Ramos (cell line): ENCODE results near the gene SLC16A11.
"Not testable (repeated sequence)": the region's sequence is repeated elsewhere in the genome, so short reads cannot be mapped to it uniquely, and the experiment has no call there.

Source experiments
- in situ Hi-C: fragments of 300-500 bp; cut with MboI; formaldehyde crosslinking; loops from one replicate; pipeline ENCODE4 v1.14.3; 2022; ENCODE audit warnings: low sequenced_read_pairs; ENCODE audit not compliant: unreplicated experiment

Gene SLC16A11

DNA sequence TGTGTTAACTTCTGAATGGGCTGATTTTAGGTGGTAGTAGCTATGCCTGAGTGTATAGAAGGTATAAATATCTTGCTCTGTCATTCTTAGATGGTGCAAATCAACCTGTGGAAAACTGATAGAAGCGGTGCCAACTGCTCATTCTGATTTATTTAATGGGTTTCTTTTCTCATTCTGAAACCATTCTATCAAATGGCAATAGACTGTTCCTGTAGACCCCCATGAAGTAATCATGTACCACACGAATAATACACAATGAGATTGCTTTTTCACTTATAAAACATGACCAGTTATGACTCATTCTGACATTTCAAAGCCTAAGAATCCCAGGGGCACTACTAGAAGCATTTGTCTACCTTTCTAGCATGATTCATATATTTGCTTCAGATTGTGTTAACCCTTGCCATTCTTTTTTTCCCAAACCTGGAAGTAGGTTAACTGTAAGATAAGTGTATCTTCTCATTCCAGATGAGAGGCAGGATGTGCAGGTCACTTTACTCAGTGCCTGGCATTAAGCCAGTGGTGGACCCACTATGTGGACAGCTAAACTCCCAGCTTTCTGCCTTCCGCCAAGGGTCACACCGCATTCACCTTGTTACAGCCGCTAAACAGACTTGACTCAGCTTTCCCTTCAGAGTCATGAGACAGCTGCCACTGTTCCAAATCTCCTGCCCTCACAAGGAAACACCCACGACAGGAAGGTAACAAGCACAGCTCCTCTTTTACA is 16.4 kb upstream of the SLC16A11 start:
- in situ Hi-C loops, result no loop called here

DNA sequence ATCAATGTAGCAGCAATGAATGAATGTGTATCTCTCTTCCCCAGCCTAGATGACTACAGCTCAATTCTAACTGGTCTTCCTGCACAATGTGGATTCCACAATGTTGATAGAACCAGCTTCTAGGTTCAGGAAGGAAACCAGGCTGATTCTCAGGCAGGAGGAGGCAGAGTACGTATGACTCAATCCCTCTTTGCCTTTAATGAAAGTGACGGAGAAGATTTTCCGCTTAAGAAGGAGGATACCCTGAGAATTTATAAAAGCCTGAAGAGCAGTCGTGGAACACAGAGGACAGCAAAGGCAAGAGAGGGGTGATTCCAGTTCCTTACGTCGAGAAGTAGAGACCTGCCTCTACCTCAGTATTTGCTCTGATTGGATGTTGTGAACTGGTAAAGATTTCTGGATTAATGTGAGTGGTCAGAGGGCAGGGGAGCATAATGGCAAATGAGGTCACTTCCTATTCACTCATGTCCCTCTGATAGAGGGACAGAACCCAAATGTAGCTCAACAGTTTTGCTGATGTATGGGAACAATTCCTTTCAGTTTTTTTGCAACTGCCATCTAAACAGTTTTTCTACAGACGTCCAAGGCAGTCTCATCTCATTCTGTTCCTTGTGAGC is 15.0 kb upstream of the SLC16A11 start:
- in situ Hi-C loops, result no loop called here

DNA sequence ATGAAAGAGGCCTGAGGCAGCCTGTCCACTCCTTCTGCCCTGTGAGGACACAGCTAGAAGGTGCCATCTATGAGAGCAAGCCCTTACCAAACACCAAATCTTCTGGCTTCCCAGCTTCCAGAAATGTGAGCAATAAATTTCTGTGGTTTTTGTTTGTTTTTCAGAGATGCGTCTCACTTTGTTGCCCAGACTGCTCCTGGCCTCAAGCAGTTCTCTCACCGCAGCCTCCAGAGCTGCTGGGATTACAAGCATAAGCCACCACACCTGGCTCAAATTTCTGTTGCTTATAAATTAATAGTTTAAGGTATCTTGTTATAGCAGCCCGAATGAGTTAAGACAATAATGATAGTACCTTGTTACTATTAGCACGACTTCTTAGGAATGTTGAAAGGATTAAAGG is 12.5 kb upstream of the SLC16A11 start:
- in situ Hi-C loops, result no loop called here

DNA sequence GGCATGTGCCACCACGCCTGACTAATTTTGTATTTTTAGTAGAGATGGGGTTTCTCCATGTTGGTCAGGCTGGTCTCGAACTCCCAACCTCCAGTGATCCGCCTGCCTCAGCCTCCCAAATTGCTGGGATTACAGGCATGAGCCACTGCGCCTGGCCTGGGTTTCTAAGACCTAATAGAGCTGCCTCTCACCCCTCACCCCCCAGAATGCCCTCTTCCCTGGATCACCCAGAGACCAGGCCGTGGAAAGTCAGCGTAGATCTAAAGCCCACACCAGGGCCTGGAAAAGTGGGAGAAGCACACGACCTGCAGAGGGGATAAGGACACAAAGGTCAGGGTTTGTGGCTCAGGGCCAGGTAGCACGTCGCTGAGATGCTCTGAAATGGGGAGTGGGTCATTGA is 6.7 kb upstream of the SLC16A11 start:
- in situ Hi-C loops, result loop anchor here (5.0 kb wide), 1 partner anchor 92 kb away; no protein-coding TSS in a partner anchor

- in situ Hi-C loops, result no loop called here
Measured at GRCh38 chr17:7048968-7049367, 5.1 kb upstream of the SLC16A11 start.

DNA sequence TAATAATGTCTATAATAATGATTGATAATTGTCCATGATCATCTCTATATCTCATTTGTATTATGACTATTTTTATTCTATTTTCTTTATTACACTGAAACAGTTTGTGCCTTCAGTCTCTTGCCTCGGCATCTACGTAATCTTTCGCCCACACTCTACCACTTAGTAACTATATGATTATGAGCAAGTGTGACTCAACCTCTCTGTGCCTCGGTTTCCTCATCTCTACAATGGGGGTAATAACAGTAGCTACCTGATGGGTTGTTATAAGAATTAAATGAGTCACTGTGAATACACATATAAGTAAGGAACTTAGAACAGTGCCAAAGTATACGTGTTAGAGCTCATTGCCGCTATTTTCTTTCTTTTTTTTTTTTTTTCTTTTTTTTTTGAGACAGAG is 3.7 kb upstream of the SLC16A11 start:
- in situ Hi-C loops, result no loop called here

GRCh38 chr17:7046725-7047397 is 3.0 kb upstream of the SLC16A11 start:
- in situ Hi-C loops, result not testable (repeated sequence)

DNA sequence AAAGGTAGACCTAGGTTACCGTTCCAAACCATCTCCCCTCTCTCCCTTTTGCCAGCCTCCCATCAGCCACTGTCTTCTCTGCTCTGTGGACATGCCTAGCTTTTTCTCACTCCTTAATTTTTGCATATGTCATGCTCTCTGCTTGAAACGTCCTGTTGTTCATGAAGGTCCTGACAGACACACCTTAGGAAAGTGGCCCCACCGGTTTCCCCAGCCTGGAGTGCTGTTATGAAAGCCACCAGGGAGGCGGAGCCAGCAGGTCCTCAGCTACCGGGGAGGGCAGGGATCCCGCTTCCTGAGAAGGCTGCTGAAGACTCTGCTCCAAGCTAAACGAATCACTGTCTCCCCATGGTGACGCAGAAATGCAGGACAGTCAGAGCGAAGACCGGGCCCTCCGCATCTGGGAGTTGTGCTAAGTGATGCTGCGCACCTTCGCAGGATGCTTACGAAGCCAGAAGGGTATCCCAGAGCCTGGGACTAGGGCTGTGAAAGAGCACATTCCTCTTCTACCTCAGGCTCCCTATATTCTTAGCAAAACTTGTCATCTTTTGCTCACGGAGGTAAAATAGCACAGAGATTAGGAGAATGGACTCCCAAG is 2.3 kb upstream of the SLC16A11 start:
- in situ Hi-C loops, result no loop called here

DNA sequence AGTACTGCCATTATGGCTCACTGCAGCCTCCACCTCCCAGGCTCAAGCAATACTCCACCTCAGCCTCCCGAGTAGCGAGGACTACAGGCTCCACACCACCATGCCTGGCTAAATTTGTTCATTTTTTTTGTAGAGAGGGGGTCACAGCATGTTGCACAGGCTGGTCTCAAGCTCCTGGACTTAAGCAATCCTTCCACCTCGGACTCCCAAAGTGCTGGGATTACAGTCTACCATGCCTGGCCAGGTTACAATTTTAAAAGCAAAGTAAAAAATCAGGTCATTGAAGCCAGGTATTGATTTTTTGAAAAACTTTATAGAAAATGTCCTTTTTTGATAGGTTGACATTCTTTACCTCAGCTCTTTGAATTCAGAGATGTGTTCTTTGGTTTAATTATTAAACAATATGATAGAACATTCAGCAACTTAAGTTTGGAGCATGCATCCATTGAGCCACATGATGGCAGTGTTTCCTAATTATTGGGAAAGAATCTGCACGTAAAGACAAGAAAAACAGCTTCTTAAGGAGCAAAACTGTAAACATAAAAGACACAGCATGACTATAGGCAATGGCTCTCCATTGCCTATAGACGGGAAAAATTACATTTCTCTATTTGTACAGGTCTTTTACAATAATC is 1.7 kb upstream of the SLC16A11 start:
- in situ Hi-C loops, result no loop called here

DNA sequence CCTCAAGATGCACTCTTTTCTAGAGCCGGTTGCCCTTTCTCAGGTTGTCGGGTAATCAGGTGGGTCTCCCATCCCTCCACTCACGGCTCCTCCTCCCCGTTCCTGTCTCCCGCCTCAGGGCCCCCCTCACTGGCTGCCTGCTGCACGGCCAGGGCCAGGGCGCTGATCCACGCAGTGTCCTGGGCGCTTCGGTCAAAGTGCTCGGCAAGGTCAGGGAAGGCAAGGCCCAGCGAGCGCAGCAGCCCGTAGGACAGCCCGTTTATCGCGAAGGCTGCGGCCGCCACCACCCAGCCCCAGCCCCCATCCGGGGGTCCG is 753 bp downstream of the SLC16A11 start:
- in situ Hi-C loops, result no loop called here

DNA sequence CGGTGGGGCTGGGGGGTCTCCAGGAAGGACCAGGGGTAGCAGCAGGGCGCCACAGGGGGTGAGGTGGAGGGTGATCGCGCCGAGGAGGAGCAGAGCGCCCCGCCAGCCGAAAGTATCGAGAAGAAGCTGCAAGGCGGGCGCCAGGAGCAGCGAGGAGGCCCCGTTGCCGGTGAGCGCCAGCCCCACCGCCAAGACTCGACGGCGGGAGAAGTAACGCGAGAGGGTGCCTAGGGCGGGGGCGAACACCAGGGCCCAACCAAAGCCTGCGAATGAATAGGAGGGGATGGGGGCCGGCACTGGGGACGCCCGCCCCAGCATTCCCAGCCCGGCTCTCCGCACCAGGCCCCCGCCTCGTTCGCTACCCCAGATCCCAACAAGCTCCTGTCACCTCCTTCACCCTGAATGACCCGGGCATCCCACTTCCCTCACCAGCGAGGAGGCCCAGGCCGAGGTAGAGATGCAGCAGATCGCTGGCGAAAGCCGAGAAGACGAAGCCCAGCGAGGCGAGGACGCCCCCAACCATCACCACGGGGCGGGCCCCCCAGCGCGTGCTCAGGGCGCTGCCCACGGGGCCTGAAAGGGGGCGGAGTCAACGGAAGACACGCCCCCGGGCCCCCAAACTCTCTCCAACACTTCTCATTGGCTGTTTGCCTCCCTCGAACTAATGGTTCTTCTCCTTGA is 1.3 kb downstream of the SLC16A11 start:
- in situ Hi-C loops, result no loop called here

DNA sequence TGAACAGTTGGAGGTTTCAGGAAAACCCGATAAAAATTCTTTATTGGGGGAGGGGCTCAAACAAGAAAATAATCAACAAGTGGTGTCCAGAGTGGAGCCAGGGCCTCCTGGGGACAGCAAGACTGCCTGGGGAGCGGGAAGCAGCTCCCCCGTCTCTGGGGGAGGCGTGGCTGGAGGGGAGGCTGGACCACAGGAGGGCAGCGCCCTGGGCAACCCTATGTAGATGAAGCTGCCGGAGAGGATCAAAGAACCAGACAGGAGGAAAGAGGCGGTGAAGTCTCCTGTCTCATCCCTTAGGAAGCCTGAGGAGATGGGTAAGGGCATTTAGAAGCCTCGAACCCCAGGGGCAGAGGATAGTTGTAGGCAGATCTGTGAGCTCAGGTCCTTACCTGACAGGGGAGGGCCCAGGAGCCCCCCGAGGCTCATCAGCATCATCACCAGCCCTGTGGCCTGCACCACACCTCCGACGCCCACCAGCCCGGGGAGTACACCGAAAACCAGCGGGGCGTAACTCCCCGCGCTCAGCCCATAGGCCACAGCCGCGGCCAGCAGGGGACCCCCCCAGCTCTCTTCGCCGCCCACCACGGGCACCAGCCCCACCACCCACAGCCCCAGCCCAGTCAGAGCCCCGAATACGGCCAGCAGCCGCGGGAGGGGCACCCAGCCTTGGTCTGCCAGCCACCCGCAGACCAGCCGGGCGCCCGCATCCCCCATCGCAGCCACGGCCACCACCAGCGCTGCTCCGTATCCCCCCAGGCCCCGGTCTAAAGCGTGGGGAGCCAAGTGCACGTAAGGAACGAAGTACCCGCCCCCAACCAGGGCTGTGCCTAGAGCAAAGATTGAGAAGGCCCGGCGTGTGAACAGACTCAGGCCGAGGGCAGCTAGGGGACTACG is 2.0 kb downstream of the SLC16A11 start:
- in situ Hi-C loops, result no loop called here

GRCh38 chr17:7039832-7040231 is 4.1 kb downstream of the SLC16A11 start:
- in situ Hi-C loops, result no loop called here

- in situ Hi-C loops, result no loop called here
Measured at GRCh38 chr17:7038025-7038862, 5.6 kb downstream of the SLC16A11 start.

DNA sequence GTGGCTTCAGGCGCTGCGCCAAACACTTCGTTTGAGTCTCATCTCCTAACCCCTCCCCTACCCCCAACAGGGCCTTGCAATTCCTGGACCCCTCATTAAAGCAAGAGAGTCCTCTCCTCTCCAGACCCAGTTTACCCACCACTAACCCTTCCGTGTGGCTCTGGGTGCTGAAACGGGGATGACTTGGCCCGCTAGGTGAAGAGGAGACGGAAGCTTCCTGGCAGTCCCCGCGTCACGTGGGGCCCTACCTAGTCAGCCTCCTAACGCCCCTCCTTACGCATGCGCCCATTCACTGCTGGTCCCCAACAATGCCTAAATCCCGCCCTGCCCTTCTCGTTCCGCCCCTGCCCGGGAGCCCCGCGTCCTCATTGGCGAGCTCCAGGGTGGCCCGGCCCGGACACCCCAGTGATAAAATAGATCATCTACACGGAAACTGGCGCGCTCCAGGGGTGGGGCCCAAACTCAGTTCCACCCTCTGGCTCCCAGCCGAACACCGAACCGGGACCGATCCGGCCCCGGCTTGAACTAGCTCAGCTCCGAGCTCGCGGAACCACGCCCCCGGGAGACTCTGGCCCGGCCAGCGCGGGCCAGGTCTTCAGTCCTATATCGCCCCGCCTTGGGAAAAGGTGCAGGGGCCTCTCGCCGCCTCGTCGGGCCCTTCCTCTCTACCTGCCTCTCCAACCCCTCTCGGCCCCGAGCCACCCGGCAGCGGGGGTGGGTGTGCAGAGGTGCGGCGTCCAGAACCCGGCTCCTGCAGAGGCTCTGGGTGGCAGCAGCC is 8.1 kb downstream of the SLC16A11 start, which contains the start of gene SLC16A13:
Gene SLC16A13, plus strand, starts transcription at position 425 of the 778 bp plus-strand sequence. CDS start 368 bp downstream, outside the sequence.
- in situ Hi-C loops, result no loop called here

GRCh38 chr17:7034955-7035590 is 8.8 kb downstream of the SLC16A11 start:
- in situ Hi-C loops, result no loop called here

GRCh38 chr17:7029659-7030058 is 14.2 kb downstream of the SLC16A11 start:
- in situ Hi-C loops, result no loop called here
